HEK293 (cell line): ENCODE results near the gene SYTL3.

ENCODE experiments used
- CTCF ChIA-PET: fragments of 350-600 bp; formaldehyde crosslinking; extraction: SDS; loops from one replicate; lab custom pipeline; 2021; ENCODE audit warnings: antibody characterized with exemption; lab: Yijun Ruan, JAX
- POLR2A ChIA-PET: fragments of 300-600 bp; formaldehyde crosslinking; extraction: SDS; loops from one replicate; lab custom pipeline; 2020; ENCODE audit warnings: antibody characterized with exemption, inconsistent platforms; lab: Yijun Ruan, JAX
- H3K27ac ChIP-seq: fragments of 200-500 bp; sonication (Bioruptor generic); 2 replicates; pipeline ENCODE4 v1.5.1; 2014; ENCODE audit warnings: low read depth, low read length, control low read depth, inconsistent platforms; ENCODE audit errors: extremely low read depth
- H3K36me3 ChIP-seq, 2 experiments: fragments of 200-500 bp in 1 of 2; sonication (Bioruptor generic) in 1 of 2; 1 replicate in 1 of 2; 2 replicates in 1 of 2; pipeline ENCODE4 v1.5.1; 2014 to 2017; ENCODE audit warnings: inconsistent platforms in 2 of 2, low read length in 2 of 2; ENCODE audit not compliant: control insufficient read depth in 2 of 2, insufficient read depth in 1 of 2
- H3K4me1 ChIP-seq: fragments of 200-500 bp; sonication (Bioruptor generic); 2 replicates; pipeline ENCODE4 v1.5.1; 2014; ENCODE audit warnings: mild to moderate bottlenecking, low read length, inconsistent platforms; ENCODE audit not compliant: control insufficient read depth, insufficient read depth
- H3K4me3 ChIP-seq: 2 replicates; pipeline ENCODE4 v1.5.1; 2011; ENCODE audit warnings: low read depth, mild to moderate bottlenecking, control low read depth, low read length, moderate library complexity
- H3K9me3 ChIP-seq: fragments of 200-500 bp; sonication (Bioruptor generic); 2 replicates; pipeline ENCODE4 v1.5.1; 2014; ENCODE audit warnings: low read depth, low read length, inconsistent platforms; ENCODE audit not compliant: control insufficient read depth, insufficient read depth
- AEBP2 ChIP-seq: fragments of 450-650 bp; formaldehyde crosslinking; IDR thresholded peaks from 2 replicates; pipeline ENCODE4 v1.5.1; 2016; ENCODE audit warnings: missing biosample characterization, missing genetic modification characterization, borderline replicate concordance
- ELK4 ChIP-seq: IDR thresholded peaks from 2 replicates; pipeline ENCODE4 v1.6.1; 2011; ENCODE audit warnings: mild to moderate bottlenecking, low read depth, low read length, borderline replicate concordance
- FEZF1 ChIP-seq: fragments of 450-650 bp; formaldehyde crosslinking; IDR thresholded peaks from 2 replicates; pipeline ENCODE4 v1.5.1; 2016; ENCODE audit warnings: missing biosample characterization, missing genetic modification characterization
- IKZF3 ChIP-seq: fragments of 450-650 bp; IDR thresholded peaks from 2 replicates; pipeline ENCODE4 v1.5.0; 2018; ENCODE audit warnings: missing biosample characterization, mild to moderate bottlenecking, missing genetic modification characterization, moderate library complexity
- REPIN1 ChIP-seq: fragments of 450-650 bp; formaldehyde crosslinking; IDR thresholded peaks from 2 replicates; pipeline ENCODE4 v1.5.1; 2017; ENCODE audit warnings: missing biosample characterization, missing genetic modification characterization, low read depth
- TCF7L2 ChIP-seq: IDR thresholded peaks from 2 replicates; pipeline ENCODE4 v1.6.1; 2011; ENCODE audit warnings: low read depth, mild to moderate bottlenecking, inconsistent platforms, low read length, moderate library complexity, borderline replicate concordance
- ZBTB7A ChIP-seq: fragments of 450-650 bp; formaldehyde crosslinking; IDR thresholded peaks from 2 replicates; pipeline ENCODE4 v1.5.1; 2016; ENCODE audit warnings: low read depth, missing biosample characterization, missing genetic modification characterization
- ZFP3 ChIP-seq: fragments of 450-650 bp; formaldehyde crosslinking; IDR thresholded peaks from 2 replicates; pipeline ENCODE4 v1.5.1; 2016; ENCODE audit warnings: low read depth, missing biosample characterization, missing genetic modification characterization
- ZIC2 ChIP-seq: fragments of 450-650 bp; formaldehyde crosslinking; IDR thresholded peaks from 2 replicates; pipeline ENCODE4 v1.5.1; 2016; ENCODE audit warnings: missing biosample characterization, missing genetic modification characterization
- ZNF175 ChIP-seq: fragments of 450-650 bp; formaldehyde crosslinking; IDR thresholded peaks from 2 replicates; pipeline ENCODE4 v1.5.1; 2016; ENCODE audit warnings: missing biosample characterization, missing genetic modification characterization
- ZNF184 ChIP-seq: fragments of 450-650 bp; IDR thresholded peaks from 2 replicates; pipeline ENCODE4 v1.5.1; 2018; ENCODE audit warnings: missing biosample characterization, mild to moderate bottlenecking, missing genetic modification characterization
- ZNF24 ChIP-seq: fragments of 450-650 bp; formaldehyde crosslinking; IDR thresholded peaks from 2 replicates; pipeline ENCODE4 v1.5.1; 2016; ENCODE audit warnings: missing biosample characterization, missing genetic modification characterization
- ZNF274 ChIP-seq, 2 experiments: fragments of 200-500 bp in 1 of 2; fragments of 450-650 bp in 1 of 2; sonication (Bioruptor generic) in 1 of 2; formaldehyde crosslinking in 1 of 2; IDR thresholded peaks; 2 replicates each; pipeline versions ENCODE4 v1.5.1 to v1.6.1; 2014 to 2016; ENCODE audit warnings: borderline replicate concordance in 1 of 2, inconsistent platforms in 1 of 2, low read length in 1 of 2, missing biosample characterization in 1 of 2, missing genetic modification characterization in 1 of 2
- ZNF350 ChIP-seq: fragments of 450-650 bp; formaldehyde crosslinking; IDR thresholded peaks from 2 replicates; pipeline ENCODE4 v1.5.0; 2017; ENCODE audit warnings: missing biosample characterization, mild to moderate bottlenecking, missing genetic modification characterization
- ZNF391 ChIP-seq: fragments of 450-650 bp; formaldehyde crosslinking; IDR thresholded peaks from 2 replicates; pipeline ENCODE4 v1.5.1; 2016; ENCODE audit warnings: low read depth, missing biosample characterization, missing genetic modification characterization, borderline replicate concordance
- ZNF529 ChIP-seq: fragments of 450-650 bp; formaldehyde crosslinking; IDR thresholded peaks from 2 replicates; pipeline ENCODE4 v1.5.1; 2017; ENCODE audit warnings: missing genetic modification characterization, missing biosample characterization; ENCODE audit not compliant: insufficient replicate concordance
- ZNF664 ChIP-seq: fragments of 450-650 bp; formaldehyde crosslinking; IDR thresholded peaks from 2 replicates; pipeline ENCODE4 v1.5.1; 2016; ENCODE audit warnings: missing biosample characterization, missing genetic modification characterization
- ZNF677 ChIP-seq: fragments of 450-650 bp; IDR thresholded peaks from 2 replicates; pipeline ENCODE4 v1.5.0; 2018; ENCODE audit warnings: missing biosample characterization, mild to moderate bottlenecking, missing genetic modification characterization, moderate library complexity
- ZNF843 ChIP-seq: fragments of 450-650 bp; formaldehyde crosslinking; IDR thresholded peaks from 2 replicates; pipeline ENCODE4 v1.5.1; 2016; ENCODE audit warnings: missing biosample characterization, missing genetic modification characterization
- TF ChIP-seq, protein P1 (sequence below): fragments of 450-650 bp; formaldehyde crosslinking; IDR thresholded peaks from 2 replicates; pipeline ENCODE4 v1.5.1; 2016; ENCODE audit warnings: missing biosample characterization, missing genetic modification characterization
- TF ChIP-seq, protein P2 (sequence below): fragments of 450-650 bp; formaldehyde crosslinking; IDR thresholded peaks from 2 replicates; pipeline ENCODE4 v1.5.1; 2017; ENCODE audit warnings: missing biosample characterization, missing genetic modification characterization

Gene SYTL3

DNA sequence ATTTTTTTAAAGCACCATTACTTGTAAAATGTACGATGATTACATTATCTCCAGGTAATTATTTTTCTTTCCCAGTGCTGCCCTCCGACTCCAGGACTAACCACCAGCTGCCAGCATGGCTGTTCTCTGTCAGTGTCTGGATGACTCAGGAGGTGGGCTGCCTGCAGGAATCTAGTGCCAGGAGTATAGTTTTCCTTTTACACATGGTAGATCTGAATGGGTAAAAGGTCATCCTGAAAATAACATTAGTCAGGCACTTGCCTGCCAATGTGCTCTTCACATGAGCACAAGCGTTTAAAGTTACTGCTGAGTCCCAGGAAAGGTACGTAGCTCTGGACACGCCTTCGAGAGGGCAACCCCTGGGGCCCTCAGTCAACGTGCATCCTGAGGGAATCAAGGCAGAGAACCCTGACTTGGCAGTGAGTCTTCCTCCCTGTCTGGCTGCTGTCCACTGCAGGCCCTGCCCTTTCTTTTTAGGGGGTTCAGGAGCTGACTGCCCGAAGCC lies 7.7 kb upstream of the SYTL3 start:
- ChIA-PET CTCF (interaction anchor here (0.7 to 2.9 kb wide), 4 partner anchors 42 to 421 kb away, joined by 3 to 13 read pairs (median 3); no protein-coding TSS in a partner anchor), POLR2A (no interaction called here)

DNA sequence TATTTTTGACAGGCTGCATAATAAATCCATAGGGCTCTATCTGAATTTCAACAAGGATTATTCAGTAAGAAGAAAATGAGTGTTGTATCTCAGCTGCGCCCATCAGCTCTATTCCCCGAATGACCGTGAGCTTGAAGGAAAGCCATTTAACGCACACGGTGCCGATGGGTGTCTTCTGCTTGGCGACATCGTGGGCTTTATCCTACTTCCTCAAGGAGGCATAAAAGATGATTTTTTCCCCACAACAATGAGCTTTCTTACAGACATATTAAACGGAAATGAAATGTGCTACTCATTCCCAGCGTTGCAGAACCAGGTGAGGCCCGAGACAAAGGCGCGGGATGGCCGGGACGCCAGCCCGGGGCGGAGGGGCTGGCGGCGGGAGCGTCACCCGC lies 6.0 kb upstream of the SYTL3 start:
- peak overlapping the region; percentile 79; the same call in 1 of the 2 replicates for H3K27ac ChIP-seq
- CTCF ChIA-PET = interaction anchor here (0.8 to 2.9 kb wide), 6 partner anchors 15 to 430 kb away, joined by 3 to 17 read pairs (median 8); no protein-coding TSS in a partner anchor
- TF ChIP-seq, protein P1, sequence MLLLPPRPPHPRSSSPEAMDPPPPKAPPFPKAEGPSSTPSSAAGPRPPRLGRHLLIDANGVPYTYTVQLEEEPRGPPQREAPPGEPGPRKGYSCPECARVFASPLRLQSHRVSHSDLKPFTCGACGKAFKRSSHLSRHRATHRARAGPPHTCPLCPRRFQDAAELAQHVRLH (tag by site-specific recombination) = no peak
- no peak for TF ChIP-seq ZNF350 (tag by site-specific recombination)
- no peak for TF ChIP-seq ZNF664
- TF ChIP-seq ZNF677 (tag by site-specific recombination) = no peak
- TF ChIP-seq ZNF24 (tag by site-specific recombination) = no peak
- TF ChIP-seq ZNF391 (tag by site-specific recombination) = no peak
- TF ChIP-seq ZNF529 = no peak
- TF ChIP-seq TCF7L2 = no peak
- no peak for TF ChIP-seq AEBP2 (tag by site-specific recombination)
- TF ChIP-seq IKZF3 (tag by site-specific recombination) = no peak
- no peak for TF ChIP-seq ELK4
- no peak for TF ChIP-seq ZNF175 (tag by site-specific recombination)
- no peak for TF ChIP-seq ZNF843
- no peak for TF ChIP-seq ZNF274 (IDR thresholded peaks at IDR 0.05; ENCODE audit: low read length)
- no peak for TF ChIP-seq ZNF274 (tag by site-specific recombination; IDR thresholded peaks at IDR 0.05; ENCODE audit: borderline replicate concordance)
- TF ChIP-seq, all 188 proteins: peak for 0
- Histone ChIP-seq H3K36me3 (peaks cover 0 to 19% of the 10 kb centered on the region in 2 experiments; a peak in 1 of 3 replicates), H3K9me3 (no peaks in the 10 kb centered on the region), H3K4me3 (peak overlapping the region; percentile 80), H3K4me1 (peaks cover 14% of the 10 kb centered on the region)
- POLR2A ChIA-PET = interaction anchor here (0.9 to 1.7 kb wide), 7 partner anchors 12 to 477 kb away, joined by 3 to 7 read pairs (median 5); partner anchors contain the start of gene RSPH3

More for the DNA sequence above, 7.7 kb upstream of the SYTL3 start:
- Histone ChIP-seq H3K36me3 (peaks cover 0 to 27% of the 10 kb centered on the region in 2 experiments; a peak in 1 of 3 replicates), H3K9me3 (no peaks in the 10 kb centered on the region), H3K4me1 (peaks cover 14% of the 10 kb centered on the region), H3K4me3 (no peak overlapping the region), H3K27ac (no peak overlapping the region)
- TF ChIP-seq ZIC2 (tag by site-specific recombination) (peak; percentile 65), ZBTB7A (tag by site-specific recombination) (no peak), ZNF184 (tag by site-specific recombination) (0 out of 2 replicates have a peak, but pooled peaks have one; percentile 43), FEZF1 (tag by site-specific recombination) (peak; percentile 37; the same call in 1 of the 2 replicates), REPIN1 (no peak), ZFP3 (no peak)
- TF ChIP-seq, protein P2, sequence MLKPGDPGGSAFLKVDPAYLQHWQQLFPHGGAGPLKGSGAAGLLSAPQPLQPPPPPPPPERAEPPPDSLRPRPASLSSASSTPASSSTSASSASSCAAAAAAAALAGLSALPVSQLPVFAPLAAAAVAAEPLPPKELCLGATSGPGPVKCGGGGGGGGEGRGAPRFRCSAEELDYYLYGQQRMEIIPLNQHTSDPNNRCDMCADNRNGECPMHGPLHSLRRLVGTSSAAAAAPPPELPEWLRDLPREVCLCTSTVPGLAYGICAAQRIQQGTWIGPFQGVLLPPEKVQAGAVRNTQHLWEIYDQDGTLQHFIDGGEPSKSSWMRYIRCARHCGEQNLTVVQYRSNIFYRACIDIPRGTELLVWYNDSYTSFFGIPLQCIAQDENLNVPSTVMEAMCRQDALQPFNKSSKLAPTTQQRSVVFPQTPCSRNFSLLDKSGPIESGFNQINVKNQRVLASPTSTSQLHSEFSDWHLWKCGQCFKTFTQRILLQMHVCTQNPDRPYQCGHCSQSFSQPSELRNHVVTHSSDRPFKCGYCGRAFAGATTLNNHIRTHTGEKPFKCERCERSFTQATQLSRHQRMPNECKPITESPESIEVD (tag by site-specific recombination) = peak; percentile 28; the same call in 1 of the 2 replicates
